ENCODE results near the gene TBC1D22B.

The TBC1D22B gene

GRCh38 chr6:37257634-37258404 lies at the start of gene TBC1D22B, which contains the start of gene TMEM217:
TSS of gene TBC1D22B (plus strand) at chr6:37257772. CDS start at chr6:37257918, 146 bp downstream.
TSS of gene TMEM217 (minus strand) at chr6:37258144. CDS start at chr6:37219030, 39,114 bp downstream.
- peak; percentile 95 for DNase-seq (ENCODE audit: low spot score)

GRCh38 chr6:37207903-37208456 lies 49.6 kb upstream of the TBC1D22B start:
- peak; percentile 72 for DNase-seq (ENCODE audit: low spot score)

- DNase-seq (ENCODE audit: low spot score), result no peak
These were observed 48.8 kb upstream of the TBC1D22B start for GRCh38 chr6:37208793-37209192.

- DNase-seq (ENCODE audit: low spot score), result no peak
These were observed 47.9 kb upstream of the TBC1D22B start for GRCh38 chr6:37209461-37210205.

- peak; percentile 75 for DNase-seq (ENCODE audit: low spot score)
These were observed 47.1 kb upstream of the TBC1D22B start for GRCh38 chr6:37210313-37210968.

- DNase-seq (ENCODE audit: low spot score), result no peak
These were observed 45.3 kb upstream of the TBC1D22B start for GRCh38 chr6:37212268-37212667.

- DNase-seq (ENCODE audit: low spot score), result no peak
These were observed 39.5 kb upstream of the TBC1D22B start for GRCh38 chr6:37218061-37218460.

GRCh38 chr6:37218511-37218910 lies 39.1 kb upstream of the TBC1D22B start:
- no peak for DNase-seq (ENCODE audit: low spot score)

- no peak for DNase-seq (ENCODE audit: low spot score)
These were observed 35.9 kb upstream of the TBC1D22B start for GRCh38 chr6:37221585-37222124.

- peak; percentile 64 for DNase-seq (ENCODE audit: low spot score)
These were observed 35.2 kb upstream of the TBC1D22B start for GRCh38 chr6:37222125-37222967.

- no peak for DNase-seq (ENCODE audit: low spot score)
These were observed 34.6 kb upstream of the TBC1D22B start for GRCh38 chr6:37222992-37223391.

GRCh38 chr6:37225350-37226169 lies 32.0 kb upstream of the TBC1D22B start:
- DNase-seq (ENCODE audit: low spot score), result no peak

- no peak for DNase-seq (ENCODE audit: low spot score)
These were observed 27.5 kb upstream of the TBC1D22B start for GRCh38 chr6:37230104-37230503.

GRCh38 chr6:37232430-37233017 lies 25.0 kb upstream of the TBC1D22B start:
- no peak for DNase-seq (ENCODE audit: low spot score)

GRCh38 chr6:37233541-37233940 lies 24.0 kb upstream of the TBC1D22B start:
- DNase-seq (ENCODE audit: low spot score), result no peak

- no peak for DNase-seq (ENCODE audit: low spot score)
These were observed 20.7 kb upstream of the TBC1D22B start for GRCh38 chr6:37236921-37237320.

- DNase-seq (ENCODE audit: low spot score), result no peak
These were observed 19.8 kb upstream of the TBC1D22B start for GRCh38 chr6:37237789-37238188.

- no peak for DNase-seq (ENCODE audit: low spot score)
These were observed 19.2 kb upstream of the TBC1D22B start for GRCh38 chr6:37238381-37238780.

GRCh38 chr6:37239526-37239925 lies 18.0 kb upstream of the TBC1D22B start:
- no peak for DNase-seq (ENCODE audit: low spot score)
